DOHH2 (cell line): ENCODE data around the gene DCTN5.

Experiments used
- CTCF ChIP-seq: fragments of 200-600 bp; sonication (generic); IDR thresholded peaks from one replicate; pipeline ENCODE4 v1.5.1; 2014; ENCODE audit warnings: antibody characterized with exemption, mild to moderate bottlenecking, low read depth, low read length; ENCODE audit not compliant: poor library complexity, severe bottlenecking
- EZH2phosphoT487 ChIP-seq: fragments of 200-600 bp; sonication (generic); IDR thresholded peaks from 2 replicates; pipeline ENCODE4 v1.6.1; 2017; ENCODE audit warnings: borderline replicate concordance, mild to moderate bottlenecking, antibody characterized with exemption, low read length, moderate library complexity, mixed read lengths

DNA sequence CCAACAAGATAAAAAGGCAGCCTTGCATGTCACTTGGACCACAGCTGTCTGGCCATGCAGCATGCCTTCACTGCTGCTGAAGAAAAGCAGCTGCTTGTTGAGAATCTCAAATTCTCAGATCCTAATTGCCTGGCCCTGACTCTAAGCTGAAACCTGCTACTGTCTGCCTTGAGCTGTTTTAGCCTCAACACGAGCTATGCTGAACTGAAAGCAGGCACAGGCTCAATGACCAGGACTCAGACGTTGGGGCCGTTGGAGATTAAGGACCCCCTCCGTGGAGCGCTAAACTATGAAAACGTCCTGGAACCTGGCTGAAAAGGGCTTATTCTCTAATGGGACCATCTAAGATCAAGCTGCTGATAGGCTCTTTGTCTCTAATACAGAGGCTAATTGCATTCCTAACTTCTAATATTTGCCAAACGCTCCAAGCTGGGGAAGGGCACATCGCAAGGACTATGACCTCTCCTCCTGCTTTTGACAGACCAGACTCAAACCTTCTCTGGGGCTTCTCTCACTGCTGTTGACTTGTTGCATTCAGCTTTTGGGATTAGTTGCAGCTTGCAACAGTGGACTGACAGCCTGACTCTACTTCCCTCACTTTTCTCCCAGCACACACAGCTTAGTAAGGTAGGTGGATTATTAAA lies 32.8 kb downstream of the DCTN5 start:
- no peak for TF ChIP-seq CTCF
- TF ChIP-seq EZH2phosphoT487, result no peak
